HEK293 (cell line): ENCODE results near the gene SPRED2.

Experiments
- CTCF ChIA-PET: fragments of 350-600 bp; formaldehyde crosslinking; extraction: SDS; loops from one replicate; lab custom pipeline; 2021; ENCODE audit warnings: antibody characterized with exemption; lab: Yijun Ruan, JAX
- POLR2A ChIA-PET: fragments of 300-600 bp; formaldehyde crosslinking; extraction: SDS; loops from one replicate; lab custom pipeline; 2020; ENCODE audit warnings: antibody characterized with exemption, inconsistent platforms; lab: Yijun Ruan, JAX
- H3K27ac ChIP-seq: fragments of 200-500 bp; sonication (Bioruptor generic); 2 replicates; pipeline ENCODE4 v1.5.1; 2014; ENCODE audit warnings: low read depth, low read length, control low read depth, inconsistent platforms; ENCODE audit errors: extremely low read depth
- H3K36me3 ChIP-seq, 2 experiments: fragments of 200-500 bp in 1 of 2; sonication (Bioruptor generic) in 1 of 2; 1 replicate in 1 of 2; 2 replicates in 1 of 2; pipeline ENCODE4 v1.5.1; 2014 to 2017; ENCODE audit warnings: inconsistent platforms in 2 of 2, low read length in 2 of 2; ENCODE audit not compliant: control insufficient read depth in 2 of 2, insufficient read depth in 1 of 2
- H3K4me1 ChIP-seq: fragments of 200-500 bp; sonication (Bioruptor generic); 2 replicates; pipeline ENCODE4 v1.5.1; 2014; ENCODE audit warnings: mild to moderate bottlenecking, low read length, inconsistent platforms; ENCODE audit not compliant: control insufficient read depth, insufficient read depth
- H3K4me3 ChIP-seq: 2 replicates; pipeline ENCODE4 v1.5.1; 2011; ENCODE audit warnings: low read depth, mild to moderate bottlenecking, control low read depth, low read length, moderate library complexity
- H3K9me3 ChIP-seq: fragments of 200-500 bp; sonication (Bioruptor generic); 2 replicates; pipeline ENCODE4 v1.5.1; 2014; ENCODE audit warnings: low read depth, low read length, inconsistent platforms; ENCODE audit not compliant: control insufficient read depth, insufficient read depth
- HOXA7 ChIP-seq: sonication (generic); formaldehyde crosslinking; IDR thresholded peaks from 2 replicates; pipeline ENCODE4 v1.8.1; 2022; ENCODE audit warnings: missing genetic modification reagents, borderline replicate concordance
- KLF16 ChIP-seq: fragments of 450-650 bp; formaldehyde crosslinking; IDR thresholded peaks from 2 replicates; pipeline ENCODE4 v1.5.1; 2017; ENCODE audit warnings: missing biosample characterization, missing genetic modification characterization
- MZF1 ChIP-seq: fragments of 450-650 bp; formaldehyde crosslinking; IDR thresholded peaks from 2 replicates; pipeline ENCODE4 v1.5.1; 2017; ENCODE audit warnings: missing biosample characterization, missing genetic modification characterization, borderline replicate concordance
- REPIN1 ChIP-seq: fragments of 450-650 bp; formaldehyde crosslinking; IDR thresholded peaks from 2 replicates; pipeline ENCODE4 v1.5.1; 2017; ENCODE audit warnings: missing biosample characterization, missing genetic modification characterization, low read depth
- SCRT1 ChIP-seq: fragments of 450-650 bp; formaldehyde crosslinking; IDR thresholded peaks from 2 replicates; pipeline ENCODE4 v1.5.1; 2016; ENCODE audit warnings: missing biosample characterization, missing genetic modification characterization, borderline replicate concordance
- ZBTB7A ChIP-seq: fragments of 450-650 bp; formaldehyde crosslinking; IDR thresholded peaks from 2 replicates; pipeline ENCODE4 v1.5.1; 2016; ENCODE audit warnings: low read depth, missing biosample characterization, missing genetic modification characterization
- ZFP3 ChIP-seq: fragments of 450-650 bp; formaldehyde crosslinking; IDR thresholded peaks from 2 replicates; pipeline ENCODE4 v1.5.1; 2016; ENCODE audit warnings: low read depth, missing biosample characterization, missing genetic modification characterization
- ZNF133 ChIP-seq: fragments of 450-650 bp; formaldehyde crosslinking; IDR thresholded peaks from 2 replicates; pipeline ENCODE4 v1.5.1; 2016; ENCODE audit warnings: missing biosample characterization, missing genetic modification characterization
- ZNF155 ChIP-seq: fragments of 450-650 bp; formaldehyde crosslinking; IDR thresholded peaks from 2 replicates; pipeline ENCODE4 v1.5.1; 2016; ENCODE audit warnings: missing biosample characterization, missing genetic modification characterization
- ZNF175 ChIP-seq: fragments of 450-650 bp; formaldehyde crosslinking; IDR thresholded peaks from 2 replicates; pipeline ENCODE4 v1.5.1; 2016; ENCODE audit warnings: missing biosample characterization, missing genetic modification characterization
- ZNF311 ChIP-seq: fragments of 450-650 bp; formaldehyde crosslinking; IDR thresholded peaks from 2 replicates; pipeline ENCODE4 v1.5.1; 2017; ENCODE audit warnings: missing biosample characterization, missing genetic modification characterization, borderline replicate concordance
- ZNF426 ChIP-seq: fragments of 450-650 bp; formaldehyde crosslinking; IDR thresholded peaks from 2 replicates; pipeline ENCODE4 v1.5.1; 2017; ENCODE audit warnings: missing biosample characterization, missing genetic modification characterization, mild to moderate bottlenecking, inconsistent platforms, moderate library complexity
- ZNF621 ChIP-seq: fragments of 450-650 bp; formaldehyde crosslinking; IDR thresholded peaks from 2 replicates; pipeline ENCODE4 v1.5.1; 2017; ENCODE audit warnings: missing biosample characterization, missing genetic modification characterization
- ZNF623 ChIP-seq: fragments of 450-650 bp; formaldehyde crosslinking; IDR thresholded peaks from 2 replicates; pipeline ENCODE4 v1.5.1; 2016; ENCODE audit warnings: missing biosample characterization, missing genetic modification characterization
- ZNF658 ChIP-seq: fragments of 450-650 bp; formaldehyde crosslinking; IDR thresholded peaks from 2 replicates; pipeline ENCODE4; 2016; ENCODE audit warnings: missing biosample characterization, missing genetic modification characterization
- ZNF701 ChIP-seq: fragments of 450-650 bp; formaldehyde crosslinking; IDR thresholded peaks from 2 replicates; pipeline ENCODE4 v1.5.1; 2016; ENCODE audit warnings: missing biosample characterization, missing genetic modification characterization
- ZNF768 ChIP-seq: fragments of 450-650 bp; formaldehyde crosslinking; IDR thresholded peaks from 2 replicates; pipeline ENCODE4 v1.5.1; 2018; ENCODE audit warnings: missing biosample characterization, mild to moderate bottlenecking, missing genetic modification characterization
- TF ChIP-seq, protein P1 (sequence below): sonication (generic); formaldehyde crosslinking; IDR thresholded peaks from 2 replicates; pipeline ENCODE4 v1.8.1; 2022; ENCODE audit warnings: mild to moderate bottlenecking, moderate library complexity, missing genetic modification reagents
- TF ChIP-seq, protein P2 (sequence below): fragments of 450-650 bp; formaldehyde crosslinking; IDR thresholded peaks from 2 replicates; pipeline ENCODE4 v1.5.1; 2017; ENCODE audit warnings: missing biosample characterization, missing genetic modification characterization
- TF ChIP-seq, protein P3 (sequence below): fragments of 450-650 bp; formaldehyde crosslinking; IDR thresholded peaks from 2 replicates; pipeline ENCODE4 v1.5.1; 2016; ENCODE audit warnings: missing biosample characterization, missing genetic modification characterization
- TF ChIP-seq, protein P4 (sequence below): fragments of 450-650 bp; formaldehyde crosslinking; IDR thresholded peaks from 2 replicates; pipeline ENCODE4 v1.5.1; 2016; ENCODE audit warnings: missing biosample characterization, missing genetic modification characterization

The SPRED2 gene

DNA sequence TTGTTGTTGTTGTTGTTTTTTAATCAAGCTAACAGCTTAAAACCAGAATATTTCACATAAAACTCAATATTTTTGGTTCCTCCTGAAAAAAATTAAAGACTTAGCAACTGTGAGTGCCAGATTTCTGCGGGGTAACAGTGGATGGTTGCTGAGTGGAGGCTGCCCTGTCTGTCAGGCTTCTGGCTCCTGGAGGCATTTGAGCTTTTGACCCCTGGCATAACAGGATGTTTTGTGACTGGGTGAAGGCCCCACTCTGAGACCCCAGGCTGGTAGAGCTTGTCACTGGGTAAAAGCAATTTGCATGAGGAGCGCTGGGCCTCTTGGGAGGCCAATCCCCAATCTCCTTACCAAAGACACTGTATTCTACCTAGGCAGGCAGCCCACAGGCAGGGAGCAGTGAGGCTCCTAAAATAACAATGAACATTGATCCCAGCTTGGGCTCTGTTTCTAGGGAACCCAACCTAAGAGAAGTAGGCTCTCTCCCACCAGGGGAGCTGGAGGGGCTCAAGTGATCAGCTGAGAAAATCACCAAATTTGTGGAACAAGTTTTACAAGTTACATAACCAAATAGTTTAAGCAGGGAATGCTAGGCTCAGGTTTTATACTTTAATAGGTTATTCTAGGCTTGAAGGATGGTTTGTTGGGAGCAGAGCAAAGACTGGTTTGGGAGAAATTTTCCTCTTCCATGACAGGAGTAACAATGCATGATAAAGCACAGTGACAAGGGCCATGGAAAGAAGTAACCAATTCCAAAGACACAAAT, 5.9 kb upstream of the SPRED2 start:
- H3K4me3 ChIP-seq = no peak overlapping the region
- H3K4me1 ChIP-seq = peaks cover 7% of the 10 kb centered on the region
- H3K9me3 ChIP-seq = no peaks in the 10 kb centered on the region
- CTCF ChIA-PET = interaction anchor here (0.7 kb wide), 1 partner anchor 166 kb away, joined by 3 read pairs; no protein-coding TSS in a partner anchor
- no peaks in the 10 kb centered on the region for H3K36me3 ChIP-seq
- POLR2A ChIA-PET = no interaction called here
- TF ChIP-seq REPIN1 (tag by site-specific recombination) = no peak
- TF ChIP-seq, protein P1, sequence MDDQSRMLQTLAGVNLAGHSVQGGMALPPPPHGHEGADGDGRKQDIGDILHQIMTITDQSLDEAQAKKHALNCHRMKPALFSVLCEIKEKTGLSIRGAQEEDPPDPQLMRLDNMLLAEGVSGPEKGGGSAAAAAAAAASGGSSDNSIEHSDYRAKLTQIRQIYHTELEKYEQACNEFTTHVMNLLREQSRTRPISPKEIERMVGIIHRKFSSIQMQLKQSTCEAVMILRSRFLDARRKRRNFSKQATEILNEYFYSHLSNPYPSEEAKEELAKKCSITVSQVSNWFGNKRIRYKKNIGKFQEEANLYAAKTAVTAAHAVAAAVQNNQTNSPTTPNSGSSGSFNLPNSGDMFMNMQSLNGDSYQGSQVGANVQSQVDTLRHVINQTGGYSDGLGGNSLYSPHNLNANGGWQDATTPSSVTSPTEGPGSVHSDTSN (CRISPR knock-in tag) = no peak
- TF ChIP-seq ZNF311 (tag by site-specific recombination) = no peak
- H3K27ac ChIP-seq = no peak overlapping the region

DNA sequence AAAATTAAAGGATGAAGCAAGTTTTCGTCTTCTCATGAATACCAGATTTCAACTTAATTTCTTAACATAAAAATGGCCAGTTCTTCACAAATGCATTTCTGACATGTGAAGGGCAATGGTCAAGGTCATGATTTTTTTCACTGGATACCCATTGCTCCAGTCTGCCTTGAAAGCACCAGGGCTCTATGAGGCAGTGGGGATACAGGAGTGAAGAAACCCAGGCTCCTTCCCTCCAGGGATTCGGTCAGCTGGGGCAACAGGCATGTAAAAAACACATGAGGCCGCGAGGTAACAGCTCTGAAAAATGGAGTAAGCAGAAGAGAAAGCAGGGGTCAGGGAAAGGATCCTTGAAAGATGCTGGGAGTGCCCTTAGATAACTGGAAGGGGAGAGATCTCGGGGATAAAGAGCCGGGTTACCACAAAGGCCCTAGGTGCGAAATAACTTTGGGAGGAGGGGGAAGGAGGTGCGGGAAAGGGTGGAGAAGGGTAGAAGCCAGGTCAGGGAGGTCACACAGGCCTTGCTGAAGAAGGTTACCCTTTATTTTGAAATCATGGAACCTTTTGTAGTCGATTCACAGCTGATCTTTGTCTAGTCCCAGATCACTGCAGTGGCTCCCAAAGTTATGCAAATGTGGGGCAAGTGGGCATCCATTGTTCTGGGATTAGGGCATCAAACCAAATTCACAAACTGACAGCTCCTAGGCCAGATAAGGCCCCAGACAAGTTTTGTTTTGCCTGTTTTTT, 5.2 kb upstream of the SPRED2 start:
- H3K27ac ChIP-seq = no peak overlapping the region; the same call in 1 of the 2 replicates
- no peaks in the 10 kb centered on the region for H3K9me3 ChIP-seq
- POLR2A ChIA-PET = no interaction called here
- TF ChIP-seq ZNF701 (tag by site-specific recombination) (no peak), ZNF768 (tag by site-specific recombination) (no peak), ZNF623 (tag by site-specific recombination) (no peak), ZNF658 (tag by site-specific recombination) (no peak), ZNF175 (no peak), ZNF133 (tag by site-specific recombination) (no peak), ZNF155 (no peak), ZFP3 (tag by site-specific recombination) (no peak), HOXA7 (CRISPR knock-in tag) (no peak), MZF1 (no peak), ZBTB7A (tag by site-specific recombination) (no peak), SCRT1 (tag by site-specific recombination) (no peak), KLF16 (tag by site-specific recombination) (no peak), ZNF621 (tag by site-specific recombination) (no peak), ZNF426 (no peak)
- TF ChIP-seq, protein P2, sequence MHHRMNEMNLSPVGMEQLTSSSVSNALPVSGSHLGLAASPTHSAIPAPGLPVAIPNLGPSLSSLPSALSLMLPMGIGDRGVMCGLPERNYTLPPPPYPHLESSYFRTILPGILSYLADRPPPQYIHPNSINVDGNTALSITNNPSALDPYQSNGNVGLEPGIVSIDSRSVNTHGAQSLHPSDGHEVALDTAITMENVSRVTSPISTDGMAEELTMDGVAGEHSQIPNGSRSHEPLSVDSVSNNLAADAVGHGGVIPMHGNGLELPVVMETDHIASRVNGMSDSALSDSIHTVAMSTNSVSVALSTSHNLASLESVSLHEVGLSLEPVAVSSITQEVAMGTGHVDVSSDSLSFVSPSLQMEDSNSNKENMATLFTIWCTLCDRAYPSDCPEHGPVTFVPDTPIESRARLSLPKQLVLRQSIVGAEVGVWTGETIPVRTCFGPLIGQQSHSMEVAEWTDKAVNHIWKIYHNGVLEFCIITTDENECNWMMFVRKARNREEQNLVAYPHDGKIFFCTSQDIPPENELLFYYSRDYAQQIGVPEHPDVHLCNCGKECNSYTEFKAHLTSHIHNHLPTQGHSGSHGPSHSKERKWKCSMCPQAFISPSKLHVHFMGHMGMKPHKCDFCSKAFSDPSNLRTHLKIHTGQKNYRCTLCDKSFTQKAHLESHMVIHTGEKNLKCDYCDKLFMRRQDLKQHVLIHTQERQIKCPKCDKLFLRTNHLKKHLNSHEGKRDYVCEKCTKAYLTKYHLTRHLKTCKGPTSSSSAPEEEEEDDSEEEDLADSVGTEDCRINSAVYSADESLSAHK (tag by site-specific recombination) = no peak
- TF ChIP-seq, protein P3, sequence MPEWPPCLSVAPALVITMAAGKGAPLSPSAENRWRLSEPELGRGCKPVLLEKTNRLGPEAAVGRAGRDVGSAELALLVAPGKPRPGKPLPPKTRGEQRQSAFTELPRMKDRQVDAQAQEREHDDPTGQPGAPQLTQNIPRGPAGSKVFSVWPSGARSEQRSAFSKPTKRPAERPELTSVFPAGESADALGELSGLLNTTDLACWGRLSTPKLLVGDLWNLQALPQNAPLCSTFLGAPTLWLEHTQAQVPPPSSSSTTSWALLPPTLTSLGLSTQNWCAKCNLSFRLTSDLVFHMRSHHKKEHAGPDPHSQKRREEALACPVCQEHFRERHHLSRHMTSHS (tag by site-specific recombination) = no peak
- TF ChIP-seq, protein P4, sequence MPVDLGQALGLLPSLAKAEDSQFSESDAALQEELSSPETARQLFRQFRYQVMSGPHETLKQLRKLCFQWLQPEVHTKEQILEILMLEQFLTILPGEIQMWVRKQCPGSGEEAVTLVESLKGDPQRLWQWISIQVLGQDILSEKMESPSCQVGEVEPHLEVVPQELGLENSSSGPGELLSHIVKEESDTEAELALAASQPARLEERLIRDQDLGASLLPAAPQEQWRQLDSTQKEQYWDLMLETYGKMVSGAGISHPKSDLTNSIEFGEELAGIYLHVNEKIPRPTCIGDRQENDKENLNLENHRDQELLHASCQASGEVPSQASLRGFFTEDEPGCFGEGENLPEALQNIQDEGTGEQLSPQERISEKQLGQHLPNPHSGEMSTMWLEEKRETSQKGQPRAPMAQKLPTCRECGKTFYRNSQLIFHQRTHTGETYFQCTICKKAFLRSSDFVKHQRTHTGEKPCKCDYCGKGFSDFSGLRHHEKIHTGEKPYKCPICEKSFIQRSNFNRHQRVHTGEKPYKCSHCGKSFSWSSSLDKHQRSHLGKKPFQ (tag by site-specific recombination) = no peak
- CTCF ChIA-PET = interaction anchor here (0.7 to 1.3 kb wide), 2 partner anchors 166 to 380 kb away, joined by 3 read pairs; no protein-coding TSS in a partner anchor
- peaks cover 7% of the 10 kb centered on the region for H3K4me1 ChIP-seq
- H3K4me3 ChIP-seq = no peak overlapping the region
- H3K36me3 ChIP-seq = no peaks in the 10 kb centered on the region
